Skeletal muscle satellite cell (primary cell): ENCODE data around the gene C1QTNF6. TPM values are rescaled to one million over a fixed set of nuclear protein-coding genes. Genes with fewer than 3 reads are reported as not detected.
"Not testable (repeated sequence)": the region's sequence is repeated elsewhere in the genome, so short reads cannot be mapped to it uniquely, and the experiment has no call there.

Experiments used
- H3K27me3 ChIP-seq: 2 replicates; pipeline ENCODE4 v1.7.0; 2013; ENCODE audit warnings: low read length; ENCODE audit not compliant: control insufficient read depth, insufficient read depth
- H3K36me3 ChIP-seq: 2 replicates; pipeline ENCODE4 v1.7.0; 2013; ENCODE audit warnings: mild to moderate bottlenecking, control low read depth, low read length; ENCODE audit not compliant: insufficient read depth
- H3K4me1 ChIP-seq: 2 replicates; pipeline ENCODE4 v1.7.0; 2013; ENCODE audit warnings: low read length; ENCODE audit not compliant: control insufficient read depth, insufficient read depth
- H3K4me2 ChIP-seq: 2 replicates; pipeline ENCODE4 v1.7.0; 2013; ENCODE audit warnings: mild to moderate bottlenecking, low read length
- H3K4me3 ChIP-seq: 2 replicates; pipeline ENCODE4 v1.7.0; 2013; ENCODE audit warnings: low read length
- H3K9ac ChIP-seq: 2 replicates; pipeline ENCODE4 v1.7.0; 2013; ENCODE audit warnings: mild to moderate bottlenecking, low read depth, low read length, moderate library complexity
- H3K9me3 ChIP-seq: replicated peaks from 2 replicates; pipeline ENCODE4 v1.7.0; 2013; ENCODE audit warnings: mild to moderate bottlenecking, control low read depth, low read length
- total RNA-seq: library from RNA; depleted of rRNA; stranded (reverse); fragments of >200 nt; gene quantifications from 2 replicates; pipeline ENCODE4 v1.2.3, GENCODE V29; 2012; rRNA removed

Gene C1QTNF6
- 1.5 and 2.2 TPM in 2 replicates for total RNA-seq

DNA sequence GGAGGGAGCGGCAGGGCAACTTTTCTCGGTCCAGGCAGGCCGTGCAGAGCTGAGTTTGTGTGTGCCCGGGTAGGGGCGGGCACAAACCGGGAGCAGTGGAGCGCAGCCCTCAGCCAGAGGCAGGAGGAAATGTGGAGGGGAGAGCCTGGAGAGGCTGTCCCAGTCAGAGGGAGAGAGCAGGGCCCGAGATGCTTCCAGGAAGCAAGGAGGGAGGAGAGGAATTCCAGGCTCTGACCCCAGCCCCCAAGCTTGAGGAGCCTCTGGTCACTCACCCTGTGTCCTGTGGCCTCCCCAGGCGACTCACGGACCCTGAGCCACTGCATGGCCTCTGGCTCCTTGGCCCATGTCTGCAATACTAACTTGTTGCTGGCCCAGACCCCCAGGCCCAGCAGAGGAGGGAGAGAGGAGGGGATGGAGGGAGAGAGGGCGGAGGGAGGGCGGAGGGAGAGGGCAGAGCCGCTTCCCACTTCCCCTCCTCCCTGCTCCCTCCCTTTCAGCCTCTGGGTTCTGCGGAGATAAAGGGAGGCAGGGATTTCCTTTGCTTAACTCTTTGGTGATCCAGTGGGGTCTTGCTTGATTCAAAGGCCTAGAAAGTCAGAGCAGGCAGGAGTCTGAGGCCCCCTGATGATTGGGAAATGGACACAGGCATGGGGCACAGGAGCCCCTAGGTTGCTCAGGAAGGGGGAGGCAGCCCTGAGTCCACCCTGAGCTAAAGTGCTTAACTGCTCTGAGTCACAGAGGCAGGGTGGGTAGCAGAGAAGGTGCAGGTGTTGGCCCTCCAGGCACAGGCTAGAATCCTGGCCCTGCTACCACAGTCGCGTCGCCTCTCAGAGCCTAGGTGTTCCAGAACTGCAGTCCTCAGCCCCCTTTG is at the start of gene C1QTNF6:
Gene C1QTNF6, minus strand, starts transcription at position 357 of the 871 bp plus-strand sequence. Its CDS starts 34 bp downstream, at position 323.
- Histone ChIP-seq H3K4me3 (peak within 1 kb of the TSS; percentile 66), H3K9me3 (no peaks in the 10 kb centered on the region), H3K36me3 (no peaks in the 10 kb centered on the region), H3K4me2 (peak within 1 kb of the TSS; percentile 85), H3K9ac (peak within 1 kb of the TSS; percentile 82), H3K27me3 (no peaks in the 10 kb centered on the region), H3K4me1 (peaks cover 18% of the 10 kb centered on the region)

- H3K9me3 ChIP-seq = no peaks in the 10 kb centered on the region
- H3K27me3 ChIP-seq = peaks cover 72% of the 10 kb centered on the region
- H3K4me2 ChIP-seq = no peak overlapping the region
- H3K4me1 ChIP-seq = no peaks in the 10 kb centered on the region
- H3K36me3 ChIP-seq = no peaks in the 10 kb centered on the region
- H3K4me3 ChIP-seq = no peak overlapping the region
- H3K9ac ChIP-seq = no peak overlapping the region
These were observed 48.0 kb upstream of the C1QTNF6 start for GRCh38 chr22:37235897-37236607.

GRCh38 chr22:37234736-37235711 is 47.0 kb upstream of the C1QTNF6 start:
- Histone ChIP-seq H3K9ac (no peak overlapping the region), H3K9me3 (no peaks in the 10 kb centered on the region), H3K27me3 (peaks cover 63% of the 10 kb centered on the region), H3K36me3 (no peaks in the 10 kb centered on the region), H3K4me3 (no peak overlapping the region), H3K4me1 (peaks cover 4% of the 10 kb centered on the region), H3K4me2 (no peak overlapping the region)

DNA sequence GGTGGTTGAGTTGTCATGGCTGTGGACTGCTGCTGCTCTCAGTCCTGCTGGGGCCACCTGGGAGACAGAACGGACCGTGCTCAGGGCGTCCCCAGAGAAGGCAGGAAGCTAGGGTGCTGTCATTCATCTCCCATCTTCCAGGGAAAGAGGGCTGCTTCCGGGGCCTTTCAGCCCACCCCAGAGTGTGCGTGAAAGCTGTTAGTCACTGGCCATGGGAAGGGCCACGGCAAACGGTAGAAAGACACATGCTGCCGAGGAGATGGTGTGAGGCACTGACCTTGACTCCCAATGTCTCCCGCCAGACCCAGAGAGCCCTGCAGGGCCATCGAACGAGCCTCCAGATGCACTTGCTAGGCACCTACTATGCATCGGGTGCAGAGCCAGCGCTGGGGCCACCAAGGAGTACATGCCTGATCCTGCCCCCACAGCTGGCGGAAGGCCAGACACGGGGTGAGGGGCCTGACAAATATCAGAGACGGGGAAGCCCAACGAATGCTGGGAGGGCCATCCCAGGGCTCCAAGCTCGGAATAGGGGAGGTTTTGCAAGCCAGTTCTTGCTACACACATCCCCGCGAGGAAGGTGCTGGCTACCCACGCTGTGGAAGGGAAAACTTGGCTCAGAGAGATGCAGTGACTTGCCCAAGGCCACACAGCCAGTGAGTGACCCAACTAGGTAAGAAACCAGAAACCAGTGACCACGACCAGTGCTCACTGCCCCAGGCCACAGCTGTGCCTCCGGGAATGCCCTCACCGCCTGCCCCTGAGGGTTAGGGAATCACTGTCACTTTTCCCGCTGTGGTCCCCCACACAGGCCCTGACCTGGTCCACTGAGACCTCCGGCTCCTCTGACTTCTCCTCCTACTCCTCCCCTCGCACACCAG is 45.9 kb upstream of the C1QTNF6 start:
- no peak overlapping the region for H3K4me2 ChIP-seq
- peaks cover 14% of the 10 kb centered on the region for H3K4me1 ChIP-seq
- no peaks in the 10 kb centered on the region for H3K9me3 ChIP-seq
- no peaks in the 10 kb centered on the region for H3K36me3 ChIP-seq
- no peak overlapping the region for H3K4me3 ChIP-seq
- peaks cover 53% of the 10 kb centered on the region for H3K27me3 ChIP-seq
- H3K9ac ChIP-seq = no peak overlapping the region

DNA sequence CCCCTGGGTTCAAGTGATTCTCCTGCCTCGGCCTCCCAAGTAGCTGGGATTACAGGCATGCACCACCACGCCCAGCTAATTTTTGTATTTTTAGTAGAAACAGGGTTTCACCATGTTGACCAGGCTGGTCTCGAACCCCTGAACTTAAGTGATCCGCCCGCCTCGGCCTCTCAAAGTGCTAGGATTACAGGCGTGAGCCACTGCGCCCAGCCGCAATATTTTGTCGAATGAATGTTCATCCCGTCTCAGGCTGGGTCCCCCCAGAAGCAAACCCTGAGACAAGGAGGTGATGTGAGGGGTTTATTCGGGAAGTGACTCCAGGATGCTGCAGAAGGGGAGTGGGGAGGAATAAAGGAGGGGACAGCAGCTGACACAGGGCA is 45.3 kb upstream of the C1QTNF6 start:
- H3K9ac ChIP-seq, H3K4me3 ChIP-seq: not testable (repeated sequence)
- H3K4me1 ChIP-seq = peaks cover 21% of the 10 kb centered on the region

GRCh38 chr22:37232140-37232998 is 44.3 kb upstream of the C1QTNF6 start:
- no peak overlapping the region for H3K9ac ChIP-seq
- H3K9me3 ChIP-seq = no peaks in the 10 kb centered on the region
- H3K4me2 ChIP-seq = no peak overlapping the region
- H3K27me3 ChIP-seq = peaks cover 39% of the 10 kb centered on the region
- no peak overlapping the region for H3K4me3 ChIP-seq
- H3K36me3 ChIP-seq = no peaks in the 10 kb centered on the region
- H3K4me1 ChIP-seq = peaks cover 22% of the 10 kb centered on the region

More for the DNA sequence above, 45.3 kb upstream of the C1QTNF6 start:
- not testable (repeated sequence) for H3K4me2 ChIP-seq, H3K36me3 ChIP-seq, H3K9me3 ChIP-seq
- H3K27me3 ChIP-seq = peaks cover 46% of the 10 kb centered on the region

DNA sequence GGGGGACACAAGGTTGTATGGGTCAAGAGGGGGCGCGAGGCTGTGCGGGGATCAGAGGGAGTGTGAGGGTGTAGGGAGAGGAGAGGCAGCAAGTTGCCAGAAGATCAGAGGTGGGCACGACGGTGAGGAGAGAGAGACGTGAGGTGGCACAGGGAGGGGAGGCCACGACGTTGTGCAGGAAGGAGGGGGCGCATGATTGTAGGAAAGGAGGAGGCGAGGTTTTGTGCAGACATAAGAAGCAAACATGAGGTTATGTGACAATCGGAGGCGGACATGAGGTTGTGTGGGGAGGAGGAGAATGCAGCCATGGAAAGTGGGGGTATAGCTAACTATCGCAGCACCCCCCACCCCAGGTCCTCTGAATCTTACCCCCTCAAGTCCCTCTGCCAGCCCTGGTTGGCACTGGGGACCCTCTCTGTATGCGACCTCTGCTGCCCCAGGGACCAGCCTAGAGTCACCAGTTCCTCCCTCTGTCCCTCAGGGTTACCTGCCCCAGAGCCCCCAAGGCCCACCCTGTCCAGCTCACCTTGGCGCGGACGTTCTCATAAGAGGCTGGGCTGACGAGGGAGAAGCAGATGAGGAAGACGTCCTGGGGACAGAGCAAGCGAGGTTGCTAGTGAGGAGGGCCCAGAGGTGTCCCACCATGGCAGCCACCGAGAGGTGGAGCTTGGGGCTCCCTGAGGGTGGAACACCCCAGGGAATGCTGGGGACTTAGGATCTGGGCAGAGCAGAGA is 43.5 kb upstream of the C1QTNF6 start:
- H3K4me1 ChIP-seq = peaks cover 22% of the 10 kb centered on the region
- no peaks in the 10 kb centered on the region for H3K9me3 ChIP-seq
- H3K9ac ChIP-seq = no peak overlapping the region
- H3K4me2 ChIP-seq = no peak overlapping the region
- H3K4me3 ChIP-seq = no peak overlapping the region
- peaks cover 37% of the 10 kb centered on the region for H3K27me3 ChIP-seq
- no peaks in the 10 kb centered on the region for H3K36me3 ChIP-seq

DNA sequence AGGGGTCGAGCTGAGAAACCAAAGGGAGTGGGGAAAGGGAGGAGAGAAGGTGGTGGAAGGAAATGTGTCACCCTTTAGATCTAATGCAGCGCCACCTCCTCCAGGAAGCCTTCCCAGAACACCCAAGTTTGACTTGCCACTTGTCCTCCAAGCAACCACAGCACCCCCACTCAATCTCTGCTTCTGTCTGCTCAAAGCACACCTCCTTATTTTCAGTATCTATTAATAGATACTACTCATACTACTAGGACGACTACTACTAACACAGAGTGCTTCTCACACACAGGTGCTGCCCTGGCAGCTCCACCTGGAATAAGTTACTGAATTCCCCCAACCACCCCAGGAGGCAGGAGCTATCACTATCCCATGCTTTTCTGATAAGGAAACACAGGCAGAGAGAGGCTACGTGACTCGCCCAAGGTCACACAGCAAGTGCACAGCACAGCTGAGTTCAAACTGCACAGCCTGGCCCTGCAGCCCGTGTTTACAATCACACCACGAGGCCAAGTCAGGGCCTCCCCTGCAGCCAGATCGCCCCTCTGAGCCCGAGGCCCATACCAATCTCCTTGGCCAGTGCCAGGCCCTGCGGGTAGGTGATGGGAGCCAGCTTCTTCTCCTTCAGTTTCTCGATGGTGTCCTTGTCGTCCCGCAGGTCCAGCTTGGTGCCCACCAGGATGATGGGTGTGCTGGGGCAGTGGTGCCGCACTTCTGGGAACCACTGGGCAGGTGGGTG is 42.8 kb upstream of the C1QTNF6 start:
- no peak overlapping the region for H3K4me2 ChIP-seq
- H3K4me1 ChIP-seq = peaks cover 22% of the 10 kb centered on the region
- no peak overlapping the region for H3K9ac ChIP-seq
- H3K9me3 ChIP-seq = no peaks in the 10 kb centered on the region
- H3K36me3 ChIP-seq = no peaks in the 10 kb centered on the region
- H3K4me3 ChIP-seq = no peak overlapping the region
- peaks cover 31% of the 10 kb centered on the region for H3K27me3 ChIP-seq
